Measurements from ENCODE around the gene PPP3R1. TPM values are rescaled to one million over a fixed set of nuclear protein-coding genes. Genes with fewer than 3 reads are reported as not detected.

PPP3R1 gene
- total and polyA plus RNA-seq, 10 donors, result 13.7 to 78.2 (median 57.9) TPM

DNA sequence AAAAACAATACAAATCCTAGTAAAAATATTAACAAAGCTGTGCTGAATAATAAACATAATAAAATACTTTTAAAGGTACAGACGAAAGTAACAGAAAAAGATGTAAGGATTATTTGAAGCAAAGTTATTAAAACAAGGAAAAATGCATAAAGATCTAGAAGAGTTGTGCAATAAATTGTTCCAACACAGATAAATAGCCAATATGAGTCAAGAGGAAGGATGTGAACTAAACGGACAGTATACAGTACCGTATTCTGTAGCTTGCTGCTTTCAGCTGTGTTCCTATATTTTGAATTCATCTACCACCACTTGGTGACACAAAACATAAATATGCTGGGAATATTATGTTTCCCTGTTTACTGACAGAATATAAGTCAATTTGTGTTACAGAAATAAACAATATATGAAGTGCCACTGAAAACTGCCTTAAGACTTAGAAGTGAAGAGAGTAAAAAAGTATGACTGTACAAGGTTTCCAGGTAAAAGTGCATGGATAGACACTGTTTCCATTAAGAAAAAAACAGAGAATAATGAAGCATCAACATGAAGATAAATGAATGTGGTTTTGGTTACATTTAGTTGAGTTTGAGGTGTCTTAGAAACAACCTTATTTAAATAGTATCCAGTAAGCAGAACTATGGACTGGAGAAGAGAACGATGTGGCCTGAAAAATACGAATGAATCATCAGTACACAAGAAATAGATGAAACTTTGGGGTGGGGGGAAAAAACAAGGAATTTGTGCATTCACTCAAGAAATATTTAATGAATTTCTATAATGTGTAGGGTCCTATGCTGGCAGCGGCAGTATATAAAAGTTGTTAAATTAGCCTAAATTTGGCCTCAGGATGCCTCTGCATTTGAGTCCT is 13.1 kb downstream of the PPP3R1 start:
- Histone ChIP-seq H3K4me1 (peaks cover 37 to 100% (median 96%) of the 10 kb centered on the region in 6 donors), H3K27me3 (replicated peaks in 1 of 7) (no peaks in the 10 kb centered on the region), H3K9me3 (no peaks in the 10 kb centered on the region), H3K4me3 (no peak overlapping the region), H3K36me3 (no peaks in the 10 kb centered on the region), H3K27ac (peak overlapping the region in 3 of 8 donors; percentile 16 to 28 (median 19))
- no peak for TF ChIP-seq POLR2AphosphoS5 (IDR thresholded peaks at IDR 0.05)
- TF ChIP-seq, protein P1, sequence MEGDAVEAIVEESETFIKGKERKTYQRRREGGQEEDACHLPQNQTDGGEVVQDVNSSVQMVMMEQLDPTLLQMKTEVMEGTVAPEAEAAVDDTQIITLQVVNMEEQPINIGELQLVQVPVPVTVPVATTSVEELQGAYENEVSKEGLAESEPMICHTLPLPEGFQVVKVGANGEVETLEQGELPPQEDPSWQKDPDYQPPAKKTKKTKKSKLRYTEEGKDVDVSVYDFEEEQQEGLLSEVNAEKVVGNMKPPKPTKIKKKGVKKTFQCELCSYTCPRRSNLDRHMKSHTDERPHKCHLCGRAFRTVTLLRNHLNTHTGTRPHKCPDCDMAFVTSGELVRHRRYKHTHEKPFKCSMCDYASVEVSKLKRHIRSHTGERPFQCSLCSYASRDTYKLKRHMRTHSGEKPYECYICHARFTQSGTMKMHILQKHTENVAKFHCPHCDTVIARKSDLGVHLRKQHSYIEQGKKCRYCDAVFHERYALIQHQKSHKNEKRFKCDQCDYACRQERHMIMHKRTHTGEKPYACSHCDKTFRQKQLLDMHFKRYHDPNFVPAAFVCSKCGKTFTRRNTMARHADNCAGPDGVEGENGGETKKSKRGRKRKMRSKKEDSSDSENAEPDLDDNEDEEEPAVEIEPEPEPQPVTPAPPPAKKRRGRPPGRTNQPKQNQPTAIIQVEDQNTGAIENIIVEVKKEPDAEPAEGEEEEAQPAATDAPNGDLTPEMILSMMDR (IDR thresholded peaks at IDR 0.05 in 8 of 11, conservative IDR thresholded peaks at IDR 0.05 in 3 of 11), result no peak
- no peak for TF ChIP-seq POLR2A (IDR thresholded peaks at IDR 0.05)
- intact Hi-C loops (cut with DNase I; ENCODE audit: low total_unique reads), result no loop called here
- no peak for DNase-seq
- WGBS, 5 donors, result 42 to 65% (median 49%) methylated on average over 6 of the region's 6 CpGs

DNA sequence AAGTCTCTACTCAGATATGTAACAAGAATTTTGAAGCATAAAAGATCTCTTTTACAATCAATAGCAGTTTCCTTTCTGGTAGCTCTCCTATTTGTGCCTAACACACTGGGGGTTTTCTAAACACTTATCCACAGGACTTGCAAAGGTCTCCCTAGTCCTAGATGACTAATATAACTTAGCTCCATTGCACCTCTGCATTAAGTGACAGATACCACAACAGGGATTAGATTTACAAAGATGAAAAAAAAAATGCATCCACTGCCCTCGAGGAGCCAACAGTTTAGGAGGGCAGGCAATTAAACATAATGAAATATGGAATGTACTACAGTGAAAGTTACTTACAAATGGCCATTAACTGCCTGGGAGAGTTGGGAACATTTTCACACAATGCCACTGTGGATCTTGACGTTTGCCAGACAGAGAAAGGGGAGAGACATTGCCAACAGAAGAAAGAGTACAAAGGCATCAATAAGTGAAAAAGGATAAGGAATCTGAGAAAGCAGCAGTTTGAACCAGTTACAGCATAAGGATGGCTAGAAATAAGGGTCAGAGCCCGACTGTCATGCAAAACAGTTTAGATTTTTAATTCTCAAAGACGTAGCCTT is 14.3 kb downstream of the PPP3R1 start:
- Histone ChIP-seq H3K27ac (peak overlapping the region in 1 of 8 donors; percentile 22), H3K36me3 (no peaks in the 10 kb centered on the region), H3K27me3 (replicated peaks in 1 of 7) (no peaks in the 10 kb centered on the region), H3K4me1 (peaks cover 37 to 100% (median 94%) of the 10 kb centered on the region in 6 donors), H3K9me3 (no peaks in the 10 kb centered on the region), H3K4me3 (no peak overlapping the region)
- 47 to 63% (median 49%) methylated on average over 4 of the region's 4 CpGs for WGBS, 5 donors
- TF ChIP-seq POLR2A (IDR thresholded peaks at IDR 0.05) (no peak), POLR2AphosphoS5 (IDR thresholded peaks at IDR 0.05) (no peak)
- TF ChIP-seq, protein P1 (IDR thresholded peaks at IDR 0.05 in 8 of 11, conservative IDR thresholded peaks at IDR 0.05 in 3 of 11), result no peak
- intact Hi-C loops (cut with DNase I; ENCODE audit: low total_unique reads), result no loop called here
- no peak for DNase-seq

DNA sequence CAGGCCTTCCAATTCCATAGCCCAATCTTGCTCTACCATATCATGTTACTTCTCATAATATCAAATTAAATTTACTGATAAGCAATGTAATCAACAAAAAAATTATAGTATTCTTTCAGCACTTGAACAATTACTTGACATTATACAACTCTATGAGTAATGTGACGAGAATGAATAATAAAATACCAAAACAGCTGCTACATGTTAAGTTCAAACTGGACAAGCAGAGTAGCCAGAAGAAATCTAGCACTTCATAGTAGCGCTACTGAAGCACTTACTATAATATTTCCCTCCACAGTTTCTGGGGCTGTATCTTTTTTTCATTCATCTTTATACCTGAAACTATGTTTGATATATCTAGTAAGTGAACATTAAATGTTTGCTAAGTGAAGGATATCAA is 14.9 kb downstream of the PPP3R1 start:
- H3K27me3 ChIP-seq (replicated peaks in 1 of 7), result no peaks in the 10 kb centered on the region
- 78 to 89% (median 85%) methylated on average over 2 of the region's 2 CpGs for WGBS, 5 donors
- no peak for TF ChIP-seq POLR2A (IDR thresholded peaks at IDR 0.05)
- TF ChIP-seq POLR2AphosphoS5 (IDR thresholded peaks at IDR 0.05), result no peak

DNA sequence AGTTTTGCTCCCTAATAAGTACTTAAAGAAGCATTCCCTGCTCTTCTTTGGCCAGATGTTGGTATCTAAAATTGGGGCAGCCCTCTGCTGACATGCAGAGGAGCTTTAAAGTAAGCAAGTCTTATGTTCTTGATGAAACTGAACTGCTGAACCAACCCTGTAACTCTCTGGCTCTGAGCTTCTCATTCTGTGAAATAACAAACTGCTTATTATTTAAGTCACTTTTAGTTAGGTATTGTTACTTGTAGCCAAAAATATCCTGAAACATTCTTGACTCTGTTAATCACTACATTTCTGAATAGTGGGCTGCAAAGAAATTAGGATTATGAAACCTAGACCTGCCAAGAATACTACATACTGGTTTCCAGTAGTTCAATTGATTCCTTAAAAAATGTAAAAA is 15.5 kb downstream of the PPP3R1 start:
- Histone ChIP-seq H3K9me3 (no peaks in the 10 kb centered on the region), H3K4me1 (peaks cover 37 to 98% (median 92%) of the 10 kb centered on the region in 6 donors), H3K4me3 (no peak overlapping the region), H3K27ac (peak overlapping the region in 3 of 8 donors; percentile 11 to 40 (median 28)), H3K36me3 (no peaks in the 10 kb centered on the region), H3K27me3 (replicated peaks in 1 of 7) (no peaks in the 10 kb centered on the region)
- TF ChIP-seq POLR2AphosphoS5 (IDR thresholded peaks at IDR 0.05) (no peak), POLR2A (IDR thresholded peaks at IDR 0.05) (no peak)
- TF ChIP-seq, protein P1 (IDR thresholded peaks at IDR 0.05 in 8 of 11, conservative IDR thresholded peaks at IDR 0.05 in 3 of 11), result no peak
- DNase-seq, result no peak
- intact Hi-C loops (cut with DNase I; ENCODE audit: low total_unique reads), result no loop called here

More for the DNA sequence above, 14.9 kb downstream of the PPP3R1 start:
- Histone ChIP-seq H3K36me3 (no peaks in the 10 kb centered on the region), H3K4me1 (peaks cover 37 to 100% (median 95%) of the 10 kb centered on the region in 6 donors), H3K4me3 (no peak overlapping the region), H3K27ac (no peak overlapping the region), H3K9me3 (no peaks in the 10 kb centered on the region)
- intact Hi-C loops (cut with DNase I; ENCODE audit: low total_unique reads), result no loop called here
- DNase-seq, result no peak

All from spleen (tissue), 11 donors.